HCT116 (cell line): ENCODE results near the gene ANO6. TPM values are rescaled to one million over a fixed set of nuclear protein-coding genes. Genes with fewer than 3 reads are reported as not detected.

Experiments used
- ATAC-seq: fragments of 200-7000 bp; cut with Tn5 transposase; 2 replicates; pipeline ENCODE4 v1.9.1; 2020; ENCODE audit warnings: mild to moderate bottlenecking, moderate library complexity
- BruUV-seq: library from RNA; stranded (reverse); fragments of 400-500 nt; replicated peaks from 2 replicates; lab custom pipeline; 2021; lab: Mats Ljungman, UMichigan
- CTCF ChIA-PET: fragments of 300-600 bp; sonication (Branson Sonifier 250); formaldehyde crosslinking; loops from one replicate; lab custom pipeline; 2021; ENCODE audit warnings: antibody characterized with exemption; lab: Charles Lee
- POLR2A ChIA-PET: fragments of 300-600, 350-600 bp; sonication (Branson Sonifier 250); formaldehyde crosslinking; loops from one replicate; lab custom pipeline; 2021; ENCODE audit warnings: antibody characterized with exemption; lab: Charles Lee
- RAD21 ChIA-PET, 2 experiments: fragments of 300-600 bp; sonication (Branson Sonifier 250); formaldehyde crosslinking; loops; one replicate each; lab custom pipeline; 2023; ENCODE audit warnings: low total read pairs in 2 of 2; ENCODE audit not compliant: uncharacterized antibody in 2 of 2, unreplicated experiment in 2 of 2, low non-redundant PET in 1 of 2; lab: Charles Lee
- DNase-seq: peaks from one replicate; pipeline ENCODE4 v3.0.0-alpha.2; 2010; ENCODE audit warnings: low read depth, low spot score
- H2AFZ ChIP-seq: fragments of 200-600 bp; shearing (Covaris generic), sonication (generic); 2 replicates; pipeline ENCODE4 v1.6.1; 2017; ENCODE audit warnings: low read depth, mixed run types, mixed read lengths, antibody characterized with exemption, low read length; ENCODE audit not compliant: poor library complexity, severe bottlenecking
- H3K27ac ChIP-seq: 2 replicates; pipeline ENCODE4 v1.5.1; 2012; ENCODE audit warnings: low read depth, low read length
- H3K27me3 ChIP-seq: fragments of 200-600 bp; sonication (generic); 2 replicates; pipeline ENCODE4 v1.6.1; 2016; ENCODE audit warnings: mixed run types, low read length, mixed read lengths; ENCODE audit not compliant: insufficient read depth
- H3K36me3 ChIP-seq, 2 experiments: fragments of 200-500 bp in 1 of 2; fragments of 200-600 bp in 1 of 2; sonication (Bioruptor generic) in 1 of 2; sonication (generic) in 1 of 2; 2 replicates each; pipeline versions ENCODE4 v1.5.1 to v1.6.1; 2014 to 2016; ENCODE audit warnings: low read length in 2 of 2, inconsistent platforms in 1 of 2, mixed read lengths in 1 of 2, mixed run types in 1 of 2; ENCODE audit not compliant: insufficient read depth in 2 of 2, control insufficient read depth in 1 of 2
- H3K4me1 ChIP-seq, 2 experiments: fragments of 200-600 bp in 1 of 2; sonication (generic) in 1 of 2; 2 replicates each; pipeline versions ENCODE4 v1.5.1 to v1.6.1; 2012 to 2017; ENCODE audit warnings: low read length in 2 of 2, inconsistent platforms in 1 of 2, mild to moderate bottlenecking in 1 of 2, mixed read lengths in 1 of 2, mixed run types in 1 of 2, moderate library complexity in 1 of 2; ENCODE audit not compliant: insufficient read depth in 2 of 2, control insufficient read depth in 1 of 2
- H3K4me2 ChIP-seq: fragments of 200-600 bp; sonication (generic); 2 replicates; pipeline ENCODE4 v1.6.1; 2017; ENCODE audit warnings: mixed run types, low read length, mixed read lengths
- H3K4me3 ChIP-seq, 2 experiments: fragments of 200-600 bp in 1 of 2; sonication (generic) in 1 of 2; replicated peaks in 1 of 2; 2 replicates each; pipeline ENCODE4 v1.5.1; 2011 to 2016; ENCODE audit warnings: low read length in 2 of 2, control low read depth in 1 of 2, low read depth in 1 of 2, mild to moderate bottlenecking in 1 of 2, mixed read lengths in 1 of 2, mixed run types in 1 of 2
- H3K79me2 ChIP-seq: fragments of 200-600 bp; sonication (generic); 2 replicates; pipeline ENCODE4 v1.6.1; 2017; ENCODE audit warnings: mild to moderate bottlenecking, mixed run types, low read length, moderate library complexity, mixed read lengths; ENCODE audit not compliant: insufficient read depth
- H3K9ac ChIP-seq: fragments of 200-600 bp; sonication (generic); 2 replicates; pipeline ENCODE4 v1.6.1; 2016; ENCODE audit warnings: low read length, mixed read lengths
- H3K9me2 ChIP-seq: fragments of 200-600 bp; sonication (generic), shearing (Covaris generic); 2 replicates; pipeline ENCODE4 v1.6.1; 2017; ENCODE audit warnings: mixed run types, mild to moderate bottlenecking, moderate library complexity; ENCODE audit not compliant: insufficient read depth
- H3K9me3 ChIP-seq, 2 experiments: fragments of 200-500 bp in 1 of 2; fragments of 200-600 bp in 1 of 2; sonication (Bioruptor generic) in 1 of 2; sonication (generic) in 1 of 2; 2 replicates each; pipeline ENCODE4 v1.6.1; 2014 to 2017; ENCODE audit warnings: low read length in 2 of 2, mixed read lengths in 2 of 2, inconsistent platforms in 1 of 2, low read depth in 1 of 2, mild to moderate bottlenecking in 1 of 2, mixed run types in 1 of 2, moderate library complexity in 1 of 2; ENCODE audit not compliant: control insufficient read depth in 1 of 2, insufficient read depth in 1 of 2
- H4K20me1 ChIP-seq: fragments of 200-600 bp; sonication (generic), shearing (Covaris generic); 2 replicates; pipeline ENCODE4 v1.6.1; 2017; ENCODE audit warnings: mixed run types, mild to moderate bottlenecking, moderate library complexity; ENCODE audit not compliant: insufficient read depth
- ATF3 ChIP-seq: IDR thresholded peaks from 2 replicates; pipeline ENCODE4 v1.6.1; 2012
- CBX3 ChIP-seq: IDR thresholded peaks from 2 replicates; pipeline ENCODE4 v1.6.1; 2012; ENCODE audit warnings: low read depth
- CEBPB ChIP-seq: IDR thresholded peaks from 2 replicates; pipeline ENCODE4 v1.6.1; 2012; ENCODE audit warnings: low read depth
- CTCF ChIP-seq, 3 experiments: fragments of 200-600 bp in 1 of 3; sonication (generic) in 1 of 3; IDR thresholded peaks in 2 of 3; conservative IDR thresholded peaks in 1 of 3; 2 replicates each; pipeline ENCODE4 v1.5.1; 2012 to 2017; ENCODE audit warnings: low read depth in 2 of 3, low read length in 2 of 3, antibody characterized with exemption in 1 of 3, borderline replicate concordance in 1 of 3, control low read depth in 1 of 3, mild to moderate bottlenecking in 1 of 3, mixed read lengths in 1 of 3, mixed run types in 1 of 3, moderate library complexity in 1 of 3; ENCODE audit not compliant: insufficient read depth in 1 of 3
- EGR1 ChIP-seq: IDR thresholded peaks from 2 replicates; pipeline ENCODE4 v1.6.1; 2012; ENCODE audit warnings: low read depth
- ELF1 ChIP-seq: IDR thresholded peaks from 2 replicates; pipeline ENCODE4 v1.6.1; 2012; ENCODE audit warnings: low read depth, borderline replicate concordance
- EZH2 ChIP-seq: fragments of 200-600 bp; sonication (generic); IDR thresholded peaks from 2 replicates; pipeline ENCODE4 v1.6.1; 2017; ENCODE audit warnings: antibody characterized with exemption, mixed run types
- FOSL1 ChIP-seq: IDR thresholded peaks from 2 replicates; pipeline ENCODE4 v1.6.1; 2012; ENCODE audit warnings: low read depth
- JUND ChIP-seq: IDR thresholded peaks from 2 replicates; pipeline ENCODE4 v1.6.1; 2012
- MAX ChIP-seq: IDR thresholded peaks from 2 replicates; pipeline ENCODE4 v1.6.1; 2012
- POLR2A ChIP-seq: IDR thresholded peaks from 2 replicates; pipeline ENCODE4 v1.7.0; 2011; ENCODE audit warnings: borderline replicate concordance; ENCODE audit not compliant: insufficient read depth, insufficient read length; ENCODE audit errors: extremely low read depth
- POLR2AphosphoS5 ChIP-seq: IDR thresholded peaks from 2 replicates; pipeline ENCODE4 v1.6.1; 2011; ENCODE audit warnings: mild to moderate bottlenecking, low read depth, low read length, moderate library complexity
- RAD21 ChIP-seq: IDR thresholded peaks from 2 replicates; pipeline ENCODE4 v1.6.1; 2012; ENCODE audit warnings: low read depth, mild to moderate bottlenecking
- SIN3A ChIP-seq: IDR thresholded peaks from 2 replicates; pipeline ENCODE4 v1.6.1; 2012; ENCODE audit warnings: low read depth
- SP1 ChIP-seq: IDR thresholded peaks from 2 replicates; pipeline ENCODE4 v1.6.1; 2012; ENCODE audit warnings: low read depth
- YY1 ChIP-seq: IDR thresholded peaks from 2 replicates; pipeline ENCODE4 v1.6.1; 2011; ENCODE audit warnings: low read length, low read depth, moderate library complexity, mild to moderate bottlenecking; ENCODE audit not compliant: insufficient replicate concordance; ENCODE audit errors: extremely low read depth
- ZBTB33 ChIP-seq: IDR thresholded peaks from 2 replicates; pipeline ENCODE4 v1.6.1; 2011; ENCODE audit warnings: mild to moderate bottlenecking, low read length, moderate library complexity; ENCODE audit not compliant: insufficient replicate concordance; ENCODE audit errors: extremely low read depth
- ZFX ChIP-seq: fragments of 450-650 bp; IDR thresholded peaks from 2 replicates; pipeline ENCODE4 v1.6.1; 2017
- ZNF274 ChIP-seq: fragments of 200-500 bp; sonication (Bioruptor generic); IDR thresholded peaks from 2 replicates; pipeline ENCODE4 v1.6.1; 2014; ENCODE audit warnings: mild to moderate bottlenecking, low read depth, low read length, inconsistent platforms
- intact Hi-C: fragments of 100-400 bp; cut with micrococcal nuclease; formaldehyde crosslinking; loops from 2 replicates; pipeline ENCODE4 v1.10.0; 2022
- total RNA-seq: library from RNA; stranded (reverse); gene quantifications from one replicate; pipeline ENCODE4 v1.2.1, GENCODE V29; 2021; ENCODE audit not compliant: unreplicated experiment

The ANO6 gene
- total RNA-seq, 1 experiment from 2014 or later = 36.7 TPM

GRCh38 chr12:45415393-45415817, 199.5 kb downstream of the ANO6 start (continued):
- TF ChIP-seq ZBTB33 = no peak

GRCh38 chr12:45416126-45416525, 200.2 kb downstream of the ANO6 start:
- RAD21 ChIA-PET = no interaction called here
- Histone ChIP-seq H3K4me3 (no peak overlapping the region), H3K9ac (no peak overlapping the region), H3K9me2 (no peaks in the 10 kb centered on the region), H3K4me2 (no peak overlapping the region), H2AFZ (no peak overlapping the region), H3K36me3 (peaks cover 9 to 12% of the 10 kb centered on the region in 2 experiments; a peak in 3 of 4 replicates), H4K20me1 (no peaks in the 10 kb centered on the region), H3K9me3 (no peaks in the 10 kb centered on the region), H3K27me3 (no peaks in the 10 kb centered on the region), H3K79me2 (no peaks in the 10 kb centered on the region), H3K4me1 (peaks cover 7 to 13% of the 10 kb centered on the region in 2 experiments), H3K27ac (no peak overlapping the region)
- POLR2A ChIA-PET = no interaction called here
- ATAC-seq = no peak
- no peak for DNase-seq
- BruUV-seq = no TSS peak
- intact Hi-C loops = no loop called here
- CTCF ChIA-PET = no interaction called here
- no peak for TF ChIP-seq CBX3
- TF ChIP-seq JUND = no peak
- no peak for TF ChIP-seq YY1
- no peak for TF ChIP-seq CEBPB
- TF ChIP-seq ZFX = no peak
- TF ChIP-seq EZH2 = no peak
- TF ChIP-seq POLR2AphosphoS5 = no peak
- no peak for TF ChIP-seq FOSL1
- TF ChIP-seq MAX = no peak
- TF ChIP-seq POLR2A = no peak
- no peak for TF ChIP-seq EGR1
- TF ChIP-seq ZBTB33 = no peak
- TF ChIP-seq ZNF274 = no peak
- no peak for TF ChIP-seq SP1
- no peak for TF ChIP-seq RAD21
- no peak for TF ChIP-seq CTCF (IDR thresholded peaks at IDR 0.05 in 2 of 3, conservative IDR thresholded peaks at IDR 0.05 in 1 of 3; ENCODE audit: borderline replicate concordance in 1 of 3, insufficient read depth in 1 of 3, low read depth in 2 of 3, low read length in 2 of 3)
- TF ChIP-seq SIN3A = no peak
- no peak for TF ChIP-seq ATF3
- no peak for TF ChIP-seq ELF1
